Activated T-helper 9 cell treated with anti-CD3 and anti-CD28 coated beads, Interleukin-2, amount 50 U/mL, for 16 hours (primary cell): Measurements from ENCODE around the gene USF3.

ENCODE experiments used
- DNase-seq: peaks from one replicate; pipeline ENCODE4 v3.0.0-alpha.2; 2020; ENCODE audit warnings: low read depth

Gene USF3

DNA sequence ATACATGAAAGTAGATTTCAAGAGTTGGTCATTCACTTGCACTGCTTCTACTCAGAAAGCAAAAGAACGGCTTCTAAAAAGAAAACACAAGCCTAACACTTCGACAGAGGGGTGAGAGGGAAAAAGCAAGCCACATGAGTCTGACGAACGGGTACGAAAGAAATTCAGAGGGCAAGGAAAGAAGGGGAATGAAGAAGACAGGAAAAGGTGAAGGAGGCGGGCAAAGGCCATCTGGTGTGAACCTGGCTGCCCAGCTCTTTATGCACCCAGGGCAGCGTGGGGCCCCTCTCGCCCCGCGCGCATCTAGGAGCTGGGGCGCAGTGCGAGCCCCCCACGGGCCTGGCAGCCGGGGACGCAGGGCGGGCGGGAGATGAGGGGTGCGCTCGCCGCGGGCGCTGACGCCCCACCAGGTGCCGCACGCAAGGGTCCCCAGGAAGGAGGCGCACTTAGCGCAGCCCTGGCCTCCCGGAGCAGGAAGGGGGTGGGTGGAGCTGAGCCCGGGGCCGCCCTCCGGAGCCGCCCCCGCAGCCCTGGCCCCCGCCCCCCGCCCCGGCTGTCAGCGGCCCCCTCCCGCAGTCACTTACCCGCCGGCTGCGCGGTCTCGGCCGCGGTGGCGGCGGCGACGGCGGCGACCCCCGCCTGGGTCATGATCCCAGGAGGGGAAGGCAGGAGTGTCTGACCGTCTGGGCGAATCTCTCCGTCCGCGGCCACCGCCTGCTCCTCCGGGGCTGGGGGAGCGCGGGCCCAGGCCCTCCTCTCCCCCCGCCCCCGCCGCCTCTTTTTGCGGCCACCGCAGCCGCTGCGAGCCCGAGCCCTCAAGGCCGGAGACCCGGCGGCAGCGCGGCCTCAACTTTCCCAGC is at the start of gene USF3:
TSS of gene USF3 (minus strand) at position 857 of the 860 bp plus-strand sequence. CDS start 21,764 bp downstream, outside the sequence.
- DNase-seq, result peak; percentile 68

DNA sequence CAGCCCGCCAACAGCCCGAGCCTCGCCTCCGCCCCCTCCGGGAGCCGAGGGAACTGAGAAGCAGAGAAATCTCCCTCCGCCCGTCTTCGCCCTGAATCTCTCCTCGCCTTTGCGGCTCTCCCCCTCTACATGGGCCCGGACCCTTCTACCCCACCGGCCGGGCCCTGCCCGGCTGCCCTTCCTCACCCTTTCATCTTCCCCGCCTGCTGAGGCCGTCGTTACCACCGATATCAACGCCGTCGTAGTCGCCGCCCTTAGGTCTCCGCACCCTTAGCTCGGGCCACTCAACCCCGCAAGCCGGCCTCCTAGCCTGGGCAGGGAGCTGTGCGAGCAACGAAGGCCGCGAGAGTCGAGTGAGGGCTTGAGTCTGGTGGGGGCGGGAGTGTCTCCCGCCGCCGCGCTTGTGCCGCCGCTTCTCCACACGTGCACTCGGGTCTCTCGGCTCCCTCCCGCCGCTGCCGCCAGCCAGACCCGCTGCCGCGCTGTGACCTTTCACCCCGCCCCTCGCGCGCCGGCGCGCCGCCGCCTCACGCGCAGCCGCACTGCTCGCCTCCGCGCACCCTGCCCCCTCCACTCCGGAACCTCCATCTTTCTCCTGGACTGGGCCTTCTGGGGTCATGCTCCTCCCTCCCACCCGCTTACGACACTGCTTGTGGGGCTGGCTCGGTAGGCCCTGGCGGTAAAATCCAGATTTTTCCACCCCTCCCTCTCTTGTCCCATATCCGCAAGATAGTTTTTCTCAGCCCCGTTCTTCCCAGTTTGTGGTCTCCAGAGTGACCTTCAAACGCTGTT is 49.5 kb upstream of the USF3 start, which contains the start of gene NAA50:
TSS of gene NAA50 (minus strand) at position 494 of the 792 bp plus-strand sequence. CDS start at position 194, 300 bp downstream.
- DNase-seq, result peak; percentile 91

DNA sequence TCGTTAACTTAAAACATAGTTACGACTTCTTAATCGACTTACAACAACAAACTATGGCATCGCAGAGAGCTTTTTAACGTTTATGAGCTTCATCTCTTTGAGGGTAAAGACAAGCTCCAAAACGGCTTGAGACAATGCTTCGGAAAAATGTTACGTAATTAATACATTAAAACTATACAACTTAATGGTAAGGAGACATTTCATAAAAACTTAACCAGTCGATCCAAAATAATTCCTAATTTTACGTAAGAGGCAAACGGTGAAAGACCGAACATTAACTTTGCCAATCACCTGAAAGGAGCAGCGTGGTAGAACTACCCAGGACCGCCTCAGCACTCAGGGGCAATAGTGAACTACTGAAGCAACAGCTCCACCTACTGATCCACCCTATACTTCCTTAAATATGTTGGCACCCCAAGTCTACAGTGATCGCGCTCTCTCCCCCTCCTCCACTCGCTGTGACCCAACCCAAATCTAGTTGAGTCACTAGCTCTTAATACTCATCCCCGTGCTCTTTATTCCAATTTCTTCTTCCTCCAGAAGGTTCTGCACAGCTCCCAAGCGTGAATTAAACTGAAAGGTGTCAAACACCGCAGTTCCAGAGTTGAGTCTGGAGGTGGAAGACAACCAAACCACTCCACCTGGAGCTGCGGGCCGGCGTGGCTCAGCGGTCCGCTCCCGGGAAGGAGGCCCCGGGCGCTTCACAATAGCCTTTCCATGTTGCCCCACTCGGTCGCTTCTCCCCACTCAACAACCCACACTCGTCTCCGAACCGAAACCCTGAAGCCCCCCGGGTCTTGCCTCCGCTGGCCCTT is 48.7 kb upstream of the USF3 start:
- peak; percentile 68 for DNase-seq

- no peak for DNase-seq
Observed at GRCh38 chr3:113743006-113743630, 46.7 kb upstream of the USF3 start.

GRCh38 chr3:113741620-113742019 is 45.2 kb upstream of the USF3 start:
- DNase-seq, result no peak

DNA sequence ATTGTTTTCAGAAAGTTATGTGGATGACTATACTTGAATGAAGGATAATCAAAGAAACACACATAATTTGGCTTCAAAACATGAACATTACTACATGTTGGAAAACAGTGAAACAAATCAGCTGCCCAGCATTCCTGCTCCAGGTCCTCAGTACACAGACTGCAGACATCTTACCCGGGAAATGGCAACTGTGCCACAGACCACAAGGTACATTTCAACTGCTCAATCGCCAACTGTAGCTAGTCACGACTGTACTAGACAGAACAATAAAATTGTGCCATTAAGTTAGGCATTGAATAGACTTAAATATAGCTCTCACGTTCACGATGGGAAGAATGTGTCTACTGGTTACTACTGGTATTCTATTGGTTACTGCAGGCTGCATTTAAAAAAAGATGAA is 44.6 kb upstream of the USF3 start:
- DNase-seq, result no peak

DNA sequence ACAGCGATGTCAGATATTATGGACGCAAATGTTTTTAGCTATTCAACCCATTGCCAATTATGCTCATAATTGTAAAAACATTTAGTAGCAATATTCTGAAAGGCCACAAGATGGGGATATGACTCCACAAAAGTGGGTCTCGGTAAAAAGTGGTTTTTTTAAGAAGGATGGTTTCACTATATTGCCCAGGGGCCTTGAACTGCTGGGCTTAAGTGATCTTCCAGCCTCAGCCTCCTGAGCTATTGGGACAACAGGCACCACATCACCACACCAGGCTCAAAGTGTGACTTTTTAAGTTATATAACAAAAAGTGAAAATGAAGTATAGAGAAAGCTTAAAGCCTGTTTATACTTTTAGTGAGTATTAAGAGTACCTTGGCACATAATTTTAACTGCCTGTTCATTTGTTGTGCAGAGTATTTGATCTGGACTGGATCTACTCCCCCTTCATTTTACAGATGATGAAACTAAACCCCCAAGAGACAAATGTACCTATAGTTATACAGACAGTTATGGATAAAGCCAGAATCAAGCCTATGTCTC is 40.2 kb upstream of the USF3 start:
- DNase-seq, result no peak

DNA sequence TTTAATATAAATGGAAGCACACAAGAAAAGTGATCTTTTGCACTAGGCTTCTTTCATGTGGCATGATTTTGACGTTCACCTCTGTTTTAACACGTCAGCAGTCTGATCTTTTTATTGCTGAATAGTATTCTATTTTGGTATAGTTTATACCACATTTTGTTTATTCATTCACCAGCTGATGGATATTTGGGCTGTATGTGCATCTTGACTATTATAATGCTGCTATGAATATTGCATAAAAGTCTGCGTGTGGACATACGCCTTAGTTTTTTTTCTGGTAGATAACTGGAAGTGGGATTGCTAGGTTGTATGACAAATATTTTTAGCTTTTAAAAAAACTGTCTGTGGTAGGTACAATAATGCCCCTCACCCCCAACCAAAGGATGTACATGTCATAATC is 35.3 kb upstream of the USF3 start:
- no peak for DNase-seq

DNA sequence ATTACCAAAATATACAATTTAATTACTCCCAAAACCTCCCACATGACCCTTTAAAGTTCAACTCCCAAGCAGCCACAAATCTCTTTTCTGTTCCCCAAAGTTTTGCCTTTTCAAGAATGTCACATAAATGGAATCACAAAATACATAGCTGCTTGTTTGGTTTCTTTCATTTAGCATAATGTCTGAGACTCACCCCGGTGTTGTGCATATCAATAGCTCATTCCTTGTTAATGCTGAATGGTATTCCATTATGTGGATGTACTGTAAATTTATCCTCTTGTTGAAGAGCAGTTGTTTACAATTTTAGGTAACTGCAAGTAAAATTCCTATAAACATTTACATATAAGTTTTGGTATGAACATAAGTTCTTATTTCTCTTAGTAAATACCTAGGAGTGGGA is 34.1 kb upstream of the USF3 start:
- no peak for DNase-seq

- DNase-seq, result no peak
Observed at GRCh38 chr3:113728661-113729060, 32.2 kb upstream of the USF3 start.

- DNase-seq, result no peak
Observed at GRCh38 chr3:113721636-113722035, 25.2 kb upstream of the USF3 start.

DNA sequence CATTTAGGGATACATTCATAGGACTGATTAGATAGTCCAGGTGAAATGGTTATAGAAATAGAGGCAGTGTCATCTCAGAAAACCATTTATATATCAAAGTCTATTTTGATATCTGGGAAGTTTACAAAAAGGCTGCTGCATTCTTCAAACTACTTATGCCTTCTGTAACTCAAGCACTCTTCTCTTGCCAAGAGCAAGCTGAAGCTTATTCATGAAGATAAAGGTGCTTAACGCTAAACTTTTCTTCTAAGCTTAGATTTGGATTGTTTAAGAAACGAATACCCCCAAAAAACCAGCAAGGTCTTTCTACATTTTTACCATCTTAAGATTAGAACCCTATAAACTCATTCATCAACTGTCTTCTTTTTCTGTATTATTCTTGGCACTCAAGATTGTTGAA is 23.3 kb upstream of the USF3 start:
- DNase-seq, result no peak

DNA sequence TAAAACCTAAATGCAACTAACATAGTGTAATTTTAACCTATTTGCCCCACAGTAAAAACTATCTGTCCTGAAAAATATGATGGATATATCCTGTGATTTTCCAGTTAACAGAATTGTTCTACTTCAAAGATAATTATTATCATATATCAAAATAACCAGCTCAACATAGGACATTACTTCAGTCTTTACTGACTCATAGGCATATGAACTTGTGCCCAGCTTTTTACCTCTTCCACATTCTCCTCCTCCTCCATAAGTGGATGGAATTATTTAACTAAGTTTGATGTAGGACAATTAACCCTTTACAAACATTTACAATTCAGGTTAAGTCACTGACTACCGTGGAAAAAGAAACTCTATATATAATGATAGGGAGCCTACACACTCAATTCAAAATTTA is 22.9 kb upstream of the USF3 start:
- no peak for DNase-seq

- DNase-seq, result no peak
Observed at GRCh38 chr3:113717818-113718217, 21.4 kb upstream of the USF3 start.

GRCh38 chr3:113717308-113717707 is 20.9 kb upstream of the USF3 start:
- no peak for DNase-seq

- no peak for DNase-seq
Observed at GRCh38 chr3:113714702-113715101, 18.3 kb upstream of the USF3 start.

DNA sequence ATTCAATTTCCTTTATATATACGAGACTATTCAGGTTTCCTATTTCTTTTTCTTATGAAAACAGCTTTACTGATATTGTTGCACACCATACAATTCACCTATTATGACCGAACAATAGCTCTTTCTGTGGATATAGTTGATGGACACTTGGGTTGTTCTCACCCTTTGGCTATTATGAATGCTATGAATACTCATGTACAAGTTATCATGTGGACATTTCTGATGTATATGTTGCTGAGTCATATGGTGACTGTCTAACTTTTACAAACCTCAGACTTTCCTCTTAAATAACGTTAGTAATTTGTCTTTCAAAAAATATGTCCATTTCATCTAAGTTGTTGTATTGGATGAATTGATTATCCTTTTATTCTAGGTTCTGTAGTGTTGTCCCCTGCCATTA is 15.7 kb upstream of the USF3 start:
- DNase-seq, result no peak

DNA sequence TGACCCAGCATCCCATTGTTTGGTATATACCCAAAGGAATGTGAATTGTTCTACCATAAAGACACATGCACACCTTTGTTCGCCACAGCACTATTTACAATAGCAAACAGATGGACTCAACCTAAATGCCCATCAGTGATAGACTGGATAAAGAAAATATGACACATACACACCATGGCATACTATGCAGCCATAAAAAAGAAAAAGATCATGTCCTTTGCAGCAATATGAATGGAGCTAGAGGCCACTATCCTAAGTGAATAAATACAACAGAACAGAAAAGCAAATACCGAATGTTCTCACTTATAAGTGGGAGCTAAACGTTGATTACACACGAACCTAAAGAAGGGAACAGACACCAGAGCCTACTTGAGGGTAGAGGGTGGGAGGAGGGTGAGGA is 11.4 kb upstream of the USF3 start:
- DNase-seq, result no peak

- DNase-seq, result peak; percentile 1
Observed at GRCh38 chr3:113698956-113699355, 2.5 kb upstream of the USF3 start.

GRCh38 chr3:113698213-113698742 is 1.8 kb upstream of the USF3 start:
- DNase-seq, result no peak

DNA sequence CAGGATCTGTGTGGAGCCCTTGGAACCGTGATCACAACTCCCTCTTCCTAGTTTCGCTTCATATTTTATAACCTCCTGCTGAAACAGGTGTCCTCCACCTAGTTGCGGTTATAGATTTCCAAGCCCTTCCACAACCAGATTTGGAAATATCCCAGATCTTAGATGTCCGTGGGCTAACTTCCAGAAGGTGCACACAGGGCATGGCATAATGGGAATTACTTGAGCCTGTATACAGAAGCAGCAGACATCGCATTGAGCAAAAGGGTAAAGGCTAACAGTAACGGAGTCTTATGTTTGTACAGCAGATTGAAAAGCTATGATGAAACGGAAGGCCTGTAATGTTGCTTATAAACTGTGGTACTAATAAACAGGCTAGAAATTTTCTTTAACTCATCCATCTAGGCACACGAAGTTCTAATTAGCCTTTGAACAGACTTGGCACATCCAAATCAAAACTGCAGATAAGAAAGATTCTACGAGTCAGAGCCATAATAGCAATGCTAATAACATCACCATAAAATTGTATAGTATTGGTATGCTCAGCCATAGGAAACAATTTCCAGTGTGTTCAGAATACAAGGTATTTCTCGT is 1.2 kb upstream of the USF3 start:
- no peak for DNase-seq
